DMS53 treated with DMSO at 0.1 percent for 48 hours (cell line): ENCODE data around the gene HLCS.
"Not testable (repeated sequence)": the region's sequence is repeated elsewhere in the genome, so short reads cannot be mapped to it uniquely, and the experiment has no call there.

ENCODE experiments used
- DNase-seq: peaks from one replicate; lab custom pipeline; 2025; ENCODE audit not compliant: unreplicated experiment; lab: John Stamatoyannopoulos, UW

HLCS gene

GRCh38 chr21:36959020-36959835 is 7.2 kb downstream of the HLCS start:
- no peak for DNase-seq

- DNase-seq, result no peak
Observed at GRCh38 chr21:36955783-36956182, 10.7 kb downstream of the HLCS start.

GRCh38 chr21:36952331-36952730 is 14.1 kb downstream of the HLCS start:
- not testable (repeated sequence) for DNase-seq

- no peak for DNase-seq
Observed at GRCh38 chr21:36949171-36950141, 17.0 kb downstream of the HLCS start.

GRCh38 chr21:36948686-36949085 is 17.8 kb downstream of the HLCS start:
- DNase-seq, result no peak

GRCh38 chr21:36946949-36947356 is 19.5 kb downstream of the HLCS start:
- no peak for DNase-seq

- no peak for DNase-seq
Observed at GRCh38 chr21:36945496-36946138, 20.9 kb downstream of the HLCS start.

GRCh38 chr21:36936361-36937135 is 29.9 kb downstream of the HLCS start:
- DNase-seq, result no peak

- no peak for DNase-seq
Observed at GRCh38 chr21:36934864-36935420, 31.5 kb downstream of the HLCS start.

GRCh38 chr21:36932161-36932816 is 34.2 kb downstream of the HLCS start:
- DNase-seq, result no peak

- no peak for DNase-seq
Observed at GRCh38 chr21:36929622-36930021, 36.8 kb downstream of the HLCS start.

GRCh38 chr21:36928960-36929359 is 37.5 kb downstream of the HLCS start:
- no peak for DNase-seq

- DNase-seq, result peak; percentile 31
Observed at GRCh38 chr21:36927719-36928117, 38.8 kb downstream of the HLCS start.

GRCh38 chr21:36926989-36927718 is 39.3 kb downstream of the HLCS start:
- no peak for DNase-seq

GRCh38 chr21:36923270-36923669 is 43.2 kb downstream of the HLCS start:
- no peak for DNase-seq

- DNase-seq, result no peak
Observed at GRCh38 chr21:36922861-36923260, 43.6 kb downstream of the HLCS start.

GRCh38 chr21:36918291-36918690 is 48.2 kb downstream of the HLCS start:
- no peak for DNase-seq

- DNase-seq, result no peak
Observed at GRCh38 chr21:36917471-36918158, 48.9 kb downstream of the HLCS start.

- no peak for DNase-seq
Observed at GRCh38 chr21:36916718-36917117, 49.8 kb downstream of the HLCS start.
